Retinal pigment epithelial cell (primary cell): Measurements from ENCODE around the gene PCED1B.

ENCODE experiments used
- DNase-seq: peaks from one replicate; pipeline ENCODE4 v3.0.0-alpha.2; 2010; ENCODE audit warnings: low read depth
- H3K4me3 ChIP-seq: 2 replicates; pipeline ENCODE4 v1.5.1; 2011; ENCODE audit warnings: mild to moderate bottlenecking, low read length, control low read depth, moderate library complexity
- CTCF ChIP-seq: conservative IDR thresholded peaks from 2 replicates; pipeline ENCODE4 v1.5.1; 2011; ENCODE audit warnings: low read depth, low read length, control low read depth, inconsistent platforms

The PCED1B gene

GRCh38 chr12:47282206-47282605, 202.8 kb downstream of the PCED1B start:
- no peak for TF ChIP-seq CTCF
- no peak for DNase-seq
- no peak overlapping the region for H3K4me3 ChIP-seq
